ENCODE measurements around the gene GPR63. TPM values are rescaled to one million over a fixed set of nuclear protein-coding genes. Genes with fewer than 3 reads are reported as not detected.

Gene GPR63
- total and polyA plus RNA-seq, 9 of the 15 experiments (the other 6 are each of a cell fraction or from before 2014, with no cell fraction given), result 1.6 to 5.1 (median 3.7) TPM

DNA sequence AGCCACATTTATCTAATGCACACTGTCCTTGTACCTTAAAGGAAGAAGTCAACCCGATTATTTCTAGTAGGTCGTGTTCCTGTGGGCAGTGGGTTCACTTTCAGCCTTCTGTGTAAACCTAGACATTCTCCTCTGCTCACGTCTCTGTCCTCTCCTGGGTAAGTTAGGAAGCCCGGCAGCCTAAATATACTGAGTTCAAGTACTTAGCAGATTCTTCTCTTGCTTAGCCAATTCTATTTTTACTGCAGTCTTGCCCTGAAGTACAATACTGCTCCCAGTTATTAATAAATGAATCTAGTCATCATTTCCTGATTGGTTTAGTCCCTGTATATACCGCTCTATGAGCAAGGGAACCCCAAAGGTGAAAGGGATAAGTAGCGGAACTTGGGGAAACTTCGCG, 14.6 kb upstream of the GPR63 start:
- in situ Hi-C loops (cut with MboI), result no loop called here

DNA sequence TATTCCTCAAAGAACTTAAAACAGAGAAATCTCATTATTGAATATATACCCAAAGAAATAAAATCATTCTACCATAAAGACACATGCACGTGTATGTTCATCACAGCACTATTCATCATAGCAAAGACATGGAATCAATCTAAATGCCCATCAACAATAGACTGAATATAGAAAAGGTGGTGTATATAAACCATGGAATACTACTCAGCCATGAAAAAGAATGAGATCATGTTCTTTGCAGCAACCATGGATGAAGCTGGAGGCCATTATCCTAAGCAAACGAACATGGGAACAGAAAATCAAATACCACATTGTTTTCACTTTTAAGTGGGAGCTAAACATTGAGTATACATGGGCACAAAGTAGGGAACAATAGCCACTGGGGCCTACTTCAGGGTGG, 12.3 kb upstream of the GPR63 start:
- CTCF ChIA-PET (ENCODE audit: low intra/inter-chr PET ratio), result no interaction called here
- Histone ChIP-seq H3K9me1 (ENCODE audit: control insufficient read depth, insufficient read depth, low read length) (no peaks in the 10 kb centered on the region), H3K27ac (ENCODE audit: extremely low read depth, low read depth, low read length) (no peak overlapping the region), H3K4me3 (no peak overlapping the region), H4K20me1 (replicated peaks; ENCODE audit: control insufficient read depth, insufficient read depth, low read length) (no peaks in the 10 kb centered on the region), H3K36me3 (ENCODE audit: control insufficient read depth, insufficient read depth, low read length) (no peaks in the 10 kb centered on the region), H3K27me3 (ENCODE audit: control insufficient read depth in 2 of 2, insufficient read depth in 2 of 2, low read length in 2 of 2) (no peaks in the 10 kb centered on the region), H3K79me2 (ENCODE audit: control insufficient read depth, insufficient read depth, low read length) (no peaks in the 10 kb centered on the region), H3K4me2 (ENCODE audit: insufficient read depth, low read length) (no peak overlapping the region), H3K9ac (ENCODE audit: insufficient read depth in 1 of 2, low read depth in 2 of 2, low read length in 2 of 2) (no peak overlapping the region), H2AFZ (ENCODE audit: low read depth, low read length) (no peak overlapping the region), H3K9me3 (replicated peaks; ENCODE audit: control insufficient read depth, insufficient read depth, low read depth, low read length) (no peaks in the 10 kb centered on the region), H3K4me1 (replicated peaks in 1 of 2; ENCODE audit: control insufficient read depth in 2 of 2, insufficient read depth in 2 of 2, low read length in 2 of 2) (peaks cover 0 to 3% of the 10 kb centered on the region in 2 experiments; a peak in 1 of 5 replicates)
- FAIRE-seq, result no peak
- in situ Hi-C loops (cut with MboI) (no loop called here), intact Hi-C loops (cut with micrococcal nuclease) (no loop called here)
- WGBS (ENCODE audit: insufficient coverage, low coverage, missing lambda C conversion rate), result 0% methylated on average over 2 of the region's 2 CpGs
- ATAC-seq, result no peak
- no TSS peak for BruUV-seq (replicated peaks)
- no peak for DNase-seq (ENCODE audit: extremely low read depth in 1 of 4, low spot score in 3 of 4)
- POLR2A ChIA-PET, result no interaction called here
- TF ChIP-seq, protein P1, sequence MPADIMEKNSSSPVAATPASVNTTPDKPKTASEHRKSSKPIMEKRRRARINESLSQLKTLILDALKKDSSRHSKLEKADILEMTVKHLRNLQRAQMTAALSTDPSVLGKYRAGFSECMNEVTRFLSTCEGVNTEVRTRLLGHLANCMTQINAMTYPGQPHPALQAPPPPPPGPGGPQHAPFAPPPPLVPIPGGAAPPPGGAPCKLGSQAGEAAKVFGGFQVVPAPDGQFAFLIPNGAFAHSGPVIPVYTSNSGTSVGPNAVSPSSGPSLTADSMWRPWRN (IDR thresholded peaks at IDR 0.05; ENCODE audit: low read depth), result no peak
- TF ChIP-seq HDAC1 (IDR thresholded peaks at IDR 0.05) (no peak), KDM1A (IDR thresholded peaks at IDR 0.05) (no peak), ZNF12 (CRISPR knock-in tag; IDR thresholded peaks at IDR 0.05) (no peak), ZNF584 (CRISPR knock-in tag; IDR thresholded peaks at IDR 0.05; ENCODE audit: low read depth) (no peak), SP2 (IDR thresholded peaks at IDR 0.05; ENCODE audit: extremely low read depth, low read depth, low read length, poor library complexity, severe bottlenecking) (no peak), OTX1 (CRISPR knock-in tag; IDR thresholded peaks at IDR 0.05) (no peak), HNRNPUL1 (IDR thresholded peaks at IDR 0.05; ENCODE audit: low read length) (no peak), NR2C2 (CRISPR knock-in tag; IDR thresholded peaks at IDR 0.05) (no peak), NR2C2 (tag; IDR thresholded peaks at IDR 0.05) (no peak), ILF3 (IDR thresholded peaks at IDR 0.05; ENCODE audit: borderline replicate concordance) (no peak), ZNF146 (CRISPR knock-in tag; IDR thresholded peaks at IDR 0.05; ENCODE audit: unreplicated experiment) (peak; percentile 92)
- TF ChIP-seq, protein P2, sequence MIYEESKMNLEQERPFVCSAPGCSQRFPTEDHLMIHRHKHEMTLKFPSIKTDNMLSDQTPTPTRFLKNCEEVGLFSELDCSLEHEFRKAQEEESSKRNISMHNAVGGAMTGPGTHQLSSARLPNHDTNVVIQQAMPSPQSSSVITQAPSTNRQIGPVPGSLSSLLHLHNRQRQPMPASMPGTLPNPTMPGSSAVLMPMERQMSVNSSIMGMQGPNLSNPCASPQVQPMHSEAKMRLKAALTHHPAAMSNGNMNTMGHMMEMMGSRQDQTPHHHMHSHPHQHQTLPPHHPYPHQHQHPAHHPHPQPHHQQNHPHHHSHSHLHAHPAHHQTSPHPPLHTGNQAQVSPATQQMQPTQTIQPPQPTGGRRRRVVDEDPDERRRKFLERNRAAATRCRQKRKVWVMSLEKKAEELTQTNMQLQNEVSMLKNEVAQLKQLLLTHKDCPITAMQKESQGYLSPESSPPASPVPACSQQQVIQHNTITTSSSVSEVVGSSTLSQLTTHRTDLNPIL (CRISPR knock-in tag; IDR thresholded peaks at IDR 0.05), result no peak

More for the DNA sequence above, 14.6 kb upstream of the GPR63 start:
- ChIA-PET CTCF (ENCODE audit: low intra/inter-chr PET ratio) (no interaction called here), POLR2A (no interaction called here)
- Histone ChIP-seq H3K4me1 (replicated peaks in 1 of 2; ENCODE audit: control insufficient read depth in 2 of 2, insufficient read depth in 2 of 2, low read length in 2 of 2) (peaks cover 0 to 3% of the 10 kb centered on the region in 2 experiments; a peak in 1 of 5 replicates), H3K36me3 (ENCODE audit: control insufficient read depth, insufficient read depth, low read length) (no peaks in the 10 kb centered on the region), H3K27ac (ENCODE audit: extremely low read depth, low read depth, low read length) (no peak overlapping the region), H3K4me3 (no peak overlapping the region), H3K9ac (ENCODE audit: insufficient read depth in 1 of 2, low read depth in 2 of 2, low read length in 2 of 2) (no peak overlapping the region), H3K9me3 (replicated peaks; ENCODE audit: control insufficient read depth, insufficient read depth, low read depth, low read length) (no peaks in the 10 kb centered on the region), H2AFZ (ENCODE audit: low read depth, low read length) (0 out of 2 replicates have a peak overlapping the region, but pooled peaks have one; percentile 15), H4K20me1 (replicated peaks; ENCODE audit: control insufficient read depth, insufficient read depth, low read length) (no peaks in the 10 kb centered on the region), H3K9me1 (ENCODE audit: control insufficient read depth, insufficient read depth, low read length) (no peaks in the 10 kb centered on the region), H3K79me2 (ENCODE audit: control insufficient read depth, insufficient read depth, low read length) (no peaks in the 10 kb centered on the region), H3K4me2 (ENCODE audit: insufficient read depth, low read length) (no peak overlapping the region), H3K27me3 (ENCODE audit: control insufficient read depth in 2 of 2, insufficient read depth in 2 of 2, low read length in 2 of 2) (no peaks in the 10 kb centered on the region)
- no TSS peak for BruUV-seq (replicated peaks)
- intact Hi-C loops (cut with micrococcal nuclease), result no loop called here
- TF ChIP-seq FOXK2 (conservative IDR thresholded peaks at IDR 0.05 in 1 of 2, IDR thresholded peaks at IDR 0.05 in 1 of 2; ENCODE audit: low read depth in 2 of 2) (no peak), NFXL1 (CRISPR knock-in tag; IDR thresholded peaks at IDR 0.05) (no peak), ZNF57 (CRISPR knock-in tag; IDR thresholded peaks at IDR 0.05) (no peak), ZNF696 (CRISPR knock-in tag; conservative IDR thresholded peaks at IDR 0.05) (no peak), BMI1 (IDR thresholded peaks at IDR 0.05; ENCODE audit: low read length) (no peak), ZNF583 (CRISPR knock-in tag; IDR thresholded peaks at IDR 0.05) (no peak), ZNF444 (CRISPR knock-in tag; IDR thresholded peaks at IDR 0.05) (no peak)
- 49% methylated on average over 8 of the region's 8 CpGs for WGBS (ENCODE audit: insufficient coverage, low coverage, missing lambda C conversion rate)
- FAIRE-seq (no peak), ATAC-seq (peak; percentile 47; the same call in 1 of the 3 replicates), DNase-seq (ENCODE audit: extremely low read depth in 1 of 4, low spot score in 3 of 4) (no peak)

Data from K562 (cell line).